BLaER1 (cell line): ENCODE data around the gene CRADD.
"Not testable (repeated sequence)": the region's sequence is repeated elsewhere in the genome, so short reads cannot be mapped to it uniquely, and the experiment has no call there.

Experiments
- H3K27ac ChIP-seq: shearing (Covaris generic); formaldehyde crosslinking; 2 replicates; pipeline ENCODE4 v1.8.1; 2022
- H3K27me3 ChIP-seq: shearing (Covaris generic); formaldehyde crosslinking; 2 replicates; pipeline ENCODE4 v1.8.1; 2022
- H3K36me3 ChIP-seq: shearing (Covaris generic); formaldehyde crosslinking; 2 replicates; pipeline ENCODE4 v1.8.1; 2022
- H3K4me1 ChIP-seq: shearing (Covaris generic); formaldehyde crosslinking; 2 replicates; pipeline ENCODE4 v1.8.1; 2022
- H3K4me2 ChIP-seq: shearing (Covaris generic); formaldehyde crosslinking; 2 replicates; pipeline ENCODE4 v1.8.1; 2022
- H3K4me3 ChIP-seq: shearing (Covaris generic); formaldehyde crosslinking; 2 replicates; pipeline ENCODE4 v1.8.1; 2022
- H3K9ac ChIP-seq: shearing (Covaris generic); formaldehyde crosslinking; 2 replicates; pipeline ENCODE4 v1.8.1; 2022
- H3K9me3 ChIP-seq: shearing (Covaris generic); formaldehyde crosslinking; 2 replicates; pipeline ENCODE4 v1.8.1; 2022
- H4K20me1 ChIP-seq: shearing (Covaris generic); formaldehyde crosslinking; 2 replicates; pipeline ENCODE4 v1.8.1; 2022
- Cebpa-rat ChIP-seq: shearing (Covaris generic); IDR thresholded peaks from 2 replicates; pipeline ENCODE4 v1.8.1; 2022

Gene CRADD

DNA sequence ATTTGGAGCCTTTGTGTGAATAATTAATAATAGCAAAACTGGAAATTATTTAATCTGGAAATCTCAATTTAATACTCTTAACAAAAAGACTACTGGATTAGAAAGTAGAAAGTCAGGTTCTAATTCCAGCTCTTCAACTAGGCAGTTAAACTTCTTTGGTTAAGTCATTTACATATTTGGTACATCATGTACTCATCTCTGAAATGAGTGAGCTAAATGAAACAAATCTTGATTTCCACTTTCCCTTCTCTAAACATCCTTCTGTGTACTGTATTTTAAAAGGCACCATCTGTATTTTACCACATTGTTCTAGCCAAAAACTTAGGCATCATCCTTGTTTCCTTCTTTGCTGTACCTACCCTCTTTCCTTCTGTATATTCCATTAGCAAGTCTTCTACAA lies 26.9 kb downstream of the CRADD start:
- Histone ChIP-seq H4K20me1 (no peaks in the 10 kb centered on the region), H3K36me3 (no peaks in the 10 kb centered on the region), H3K4me2 (no peak overlapping the region), H3K4me3 (no peak overlapping the region), H3K27ac (no peak overlapping the region), H3K4me1 (no peaks in the 10 kb centered on the region), H3K9ac (no peak overlapping the region), H3K27me3 (no peaks in the 10 kb centered on the region), H3K9me3 (peaks cover 8% of the 10 kb centered on the region)
- no peak for TF ChIP-seq Cebpa-rat

DNA sequence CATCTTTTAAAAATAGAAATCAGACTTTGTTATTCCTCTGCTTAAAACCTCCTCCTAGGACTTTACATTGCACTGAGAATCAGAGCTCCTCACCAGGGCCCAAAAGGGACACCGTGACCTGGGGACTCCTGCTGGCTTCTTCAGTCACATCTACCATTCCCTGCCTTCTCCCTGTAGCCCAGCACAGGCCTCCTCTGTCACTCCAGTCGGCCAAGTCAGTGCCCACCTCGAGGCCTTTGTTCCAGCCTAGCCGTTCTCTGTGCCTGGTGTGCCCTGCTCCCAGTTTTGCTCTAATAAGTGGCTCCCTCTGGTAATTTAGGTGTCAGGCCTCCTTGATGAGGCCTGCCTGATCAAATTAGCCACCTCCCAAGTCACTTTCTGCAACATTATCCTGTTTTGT lies 27.4 kb downstream of the CRADD start:
- Histone ChIP-seq H3K4me2 (no peak overlapping the region), H3K4me1 (no peaks in the 10 kb centered on the region), H3K4me3 (no peak overlapping the region), H3K9ac (no peak overlapping the region), H3K27ac (no peak overlapping the region), H3K9me3 (peaks cover 13% of the 10 kb centered on the region), H3K27me3 (no peaks in the 10 kb centered on the region), H4K20me1 (no peaks in the 10 kb centered on the region), H3K36me3 (no peaks in the 10 kb centered on the region)
- no peak for TF ChIP-seq Cebpa-rat

DNA sequence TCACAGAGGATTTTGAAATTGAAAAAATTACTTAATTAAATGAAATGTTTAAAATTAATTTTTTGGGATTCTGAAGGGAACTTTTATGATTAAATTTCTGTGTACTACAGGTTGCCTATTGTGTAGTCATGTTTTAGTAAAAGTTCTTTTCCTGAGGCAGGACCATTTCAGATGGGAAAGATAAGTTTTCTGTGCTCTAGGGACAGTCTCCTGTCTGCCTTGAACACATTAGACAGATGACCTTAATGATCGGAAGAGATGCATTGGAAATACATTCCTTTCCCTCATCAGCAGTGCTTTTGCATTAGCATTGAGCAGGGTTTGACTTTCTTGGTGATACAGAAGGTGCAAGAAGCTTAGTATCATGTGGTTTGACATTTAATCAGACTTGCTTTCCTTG lies 28.1 kb downstream of the CRADD start:
- H3K4me3 ChIP-seq: no peak overlapping the region
- H4K20me1 ChIP-seq: no peaks in the 10 kb centered on the region
- TF ChIP-seq Cebpa-rat: no peak
- H3K9ac ChIP-seq: no peak overlapping the region
- H3K36me3 ChIP-seq: no peaks in the 10 kb centered on the region
- H3K27me3 ChIP-seq: no peaks in the 10 kb centered on the region
- H3K9me3 ChIP-seq: peaks cover 19% of the 10 kb centered on the region
- no peak overlapping the region for H3K27ac ChIP-seq
- no peaks in the 10 kb centered on the region for H3K4me1 ChIP-seq
- H3K4me2 ChIP-seq: no peak overlapping the region

DNA sequence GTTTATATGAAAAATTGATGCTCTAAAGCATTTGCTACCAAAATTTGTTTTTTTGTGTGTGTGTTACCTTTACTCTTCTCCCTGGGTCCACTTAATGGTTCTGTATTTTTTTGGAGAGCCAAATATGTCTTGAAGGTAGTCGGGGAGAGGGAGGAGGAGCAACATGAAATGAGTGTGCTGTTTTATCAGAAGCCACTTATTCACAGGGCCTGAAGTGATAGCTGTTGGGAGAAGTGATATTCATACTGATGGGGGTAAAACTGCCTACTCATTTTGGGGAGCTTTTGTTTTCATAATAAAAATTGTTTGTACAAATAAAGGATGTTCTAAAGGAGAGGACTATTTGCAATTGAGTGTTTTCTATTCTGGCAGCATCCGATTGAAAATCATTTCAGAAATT lies 29.2 kb downstream of the CRADD start:
- TF ChIP-seq Cebpa-rat: no peak
- H4K20me1 ChIP-seq: no peaks in the 10 kb centered on the region
- peaks cover 23% of the 10 kb centered on the region for H3K9me3 ChIP-seq
- no peaks in the 10 kb centered on the region for H3K27me3 ChIP-seq
- no peak overlapping the region for H3K4me3 ChIP-seq
- no peaks in the 10 kb centered on the region for H3K36me3 ChIP-seq
- H3K4me1 ChIP-seq: no peaks in the 10 kb centered on the region
- H3K4me2 ChIP-seq: no peak overlapping the region
- H3K27ac ChIP-seq: no peak overlapping the region
- H3K9ac ChIP-seq: no peak overlapping the region

DNA sequence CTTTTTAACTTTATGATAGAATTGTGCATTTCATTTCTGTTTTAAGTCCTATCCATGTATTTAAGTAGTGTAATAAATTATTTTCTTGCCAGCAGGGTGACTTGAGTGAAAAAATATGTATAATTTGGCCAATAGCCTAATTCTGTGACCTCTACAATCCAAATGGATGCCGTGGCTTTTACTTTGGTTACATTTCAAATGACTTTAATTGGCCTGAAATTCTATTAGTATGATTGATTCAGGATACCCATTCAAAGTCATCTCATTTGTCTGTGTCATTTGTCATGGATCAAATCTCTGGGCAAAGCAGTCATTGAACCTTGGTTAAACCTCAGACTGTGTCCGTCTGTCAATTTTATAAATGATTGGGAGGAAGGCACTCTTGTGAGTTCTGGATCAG lies 29.6 kb downstream of the CRADD start:
- H3K36me3 ChIP-seq: no peaks in the 10 kb centered on the region
- H3K4me2 ChIP-seq: no peak overlapping the region
- H4K20me1 ChIP-seq: no peaks in the 10 kb centered on the region
- H3K9me3 ChIP-seq: peaks cover 23% of the 10 kb centered on the region
- H3K4me1 ChIP-seq: no peaks in the 10 kb centered on the region
- no peak for TF ChIP-seq Cebpa-rat
- H3K27me3 ChIP-seq: no peaks in the 10 kb centered on the region
- no peak overlapping the region for H3K4me3 ChIP-seq
- no peak overlapping the region for H3K27ac ChIP-seq
- H3K9ac ChIP-seq: no peak overlapping the region

DNA sequence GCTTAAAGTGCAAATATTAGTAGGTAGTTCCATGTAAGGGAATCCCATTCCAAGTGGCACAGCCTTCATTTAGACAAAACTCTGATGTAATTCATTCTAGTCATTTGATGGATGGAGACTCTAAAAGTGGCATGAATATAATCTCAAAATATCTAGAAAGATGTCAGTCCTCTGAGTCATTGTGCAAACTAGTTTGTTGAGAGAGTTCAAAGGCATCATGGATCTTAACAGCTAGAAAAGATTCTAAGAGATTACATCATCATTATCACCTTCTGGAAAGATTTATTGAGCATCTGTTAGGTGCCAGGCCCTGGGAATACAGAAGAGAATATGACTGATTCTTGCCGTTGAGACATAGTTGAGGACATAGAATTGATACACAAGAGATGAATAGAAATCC lies 30.7 kb downstream of the CRADD start:
- H3K4me3 ChIP-seq: no peak overlapping the region
- TF ChIP-seq Cebpa-rat: no peak
- H3K27me3 ChIP-seq: no peaks in the 10 kb centered on the region
- no peak overlapping the region for H3K27ac ChIP-seq
- peaks cover 23% of the 10 kb centered on the region for H3K9me3 ChIP-seq
- H3K9ac ChIP-seq: no peak overlapping the region
- H4K20me1 ChIP-seq: no peaks in the 10 kb centered on the region
- no peaks in the 10 kb centered on the region for H3K4me1 ChIP-seq
- H3K4me2 ChIP-seq: no peak overlapping the region
- no peaks in the 10 kb centered on the region for H3K36me3 ChIP-seq

DNA sequence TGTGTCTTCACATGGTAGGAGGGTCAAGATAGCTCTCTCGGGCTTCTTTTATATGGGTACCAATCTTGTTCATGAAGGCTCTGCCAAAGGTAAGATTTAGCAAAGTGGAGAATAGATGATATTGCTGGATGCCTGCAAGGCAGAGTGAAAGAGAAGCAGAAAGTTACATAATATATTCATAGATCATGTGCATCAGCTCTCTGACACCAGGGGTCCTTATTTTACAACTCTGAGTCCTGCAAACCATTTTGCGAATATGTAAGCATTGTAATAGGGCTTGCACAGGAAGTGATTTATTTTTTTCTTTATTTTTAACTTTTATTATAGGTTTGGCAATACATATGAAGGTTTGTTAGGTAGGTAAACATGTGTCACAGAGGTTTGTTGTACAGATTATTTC lies 31.8 kb downstream of the CRADD start:
- Histone ChIP-seq H3K36me3 (no peaks in the 10 kb centered on the region), H3K27ac (no peak overlapping the region), H3K9me3 (peaks cover 23% of the 10 kb centered on the region), H3K9ac (no peak overlapping the region), H3K4me2 (no peak overlapping the region), H4K20me1 (no peaks in the 10 kb centered on the region), H3K4me1 (no peaks in the 10 kb centered on the region), H3K27me3 (no peaks in the 10 kb centered on the region), H3K4me3 (no peak overlapping the region)
- TF ChIP-seq Cebpa-rat: no peak

DNA sequence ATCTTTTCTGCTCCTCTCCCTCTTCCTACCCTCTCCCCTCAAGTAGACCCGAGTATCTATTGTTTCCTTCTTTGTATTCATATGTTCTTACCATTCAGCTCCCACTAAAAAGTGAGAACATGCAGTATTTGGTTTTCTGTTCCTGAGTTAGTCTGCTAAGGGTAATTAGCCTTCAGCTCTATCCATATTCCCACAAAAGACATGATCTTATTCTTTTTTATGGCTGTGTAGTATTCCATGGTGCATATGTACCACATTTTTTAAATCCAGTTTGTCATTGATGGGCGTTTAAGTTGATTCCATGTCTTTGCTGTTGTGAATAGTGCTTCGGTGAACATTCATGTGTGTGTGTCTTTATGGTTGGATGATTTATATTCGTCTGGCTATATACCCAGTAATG lies 32.2 kb downstream of the CRADD start:
- Histone ChIP-seq H3K27me3 (no peaks in the 10 kb centered on the region), H3K9me3 (peaks cover 23% of the 10 kb centered on the region)

DNA sequence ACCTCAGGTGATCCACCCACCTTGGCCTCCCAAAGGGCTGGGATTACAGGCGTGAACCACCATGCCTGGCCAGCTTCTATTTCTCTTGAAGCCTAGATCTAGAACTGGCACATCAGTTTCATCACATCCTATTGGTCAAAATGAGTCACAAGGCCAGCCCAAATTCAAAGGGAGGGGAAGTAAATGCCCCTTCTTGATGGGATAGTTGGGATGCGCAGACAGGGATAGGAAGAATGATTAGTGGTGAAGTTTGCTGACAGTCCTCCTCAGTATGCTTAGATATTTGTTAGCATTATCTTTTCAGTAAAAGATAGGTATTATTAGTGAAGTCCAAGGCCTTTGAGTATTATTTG lies 33.4 kb downstream of the CRADD start:
- Histone ChIP-seq H3K4me3 (no peak overlapping the region), H3K27ac (no peak overlapping the region), H3K9ac (no peak overlapping the region), H3K4me1 (no peaks in the 10 kb centered on the region), H3K4me2 (no peak overlapping the region), H3K27me3 (no peaks in the 10 kb centered on the region), H4K20me1 (no peaks in the 10 kb centered on the region), H3K36me3 (no peaks in the 10 kb centered on the region), H3K9me3 (peaks cover 23% of the 10 kb centered on the region)
- TF ChIP-seq Cebpa-rat: no peak

More for the DNA sequence above, 32.2 kb downstream of the CRADD start:
- no peaks in the 10 kb centered on the region for H3K4me1 ChIP-seq
- H3K4me2 ChIP-seq: no peak overlapping the region
- no peak for TF ChIP-seq Cebpa-rat
- H4K20me1 ChIP-seq: no peaks in the 10 kb centered on the region
- H3K9ac ChIP-seq: no peak overlapping the region
- H3K36me3 ChIP-seq: no peaks in the 10 kb centered on the region
- H3K27ac ChIP-seq: no peak overlapping the region
- no peak overlapping the region for H3K4me3 ChIP-seq

DNA sequence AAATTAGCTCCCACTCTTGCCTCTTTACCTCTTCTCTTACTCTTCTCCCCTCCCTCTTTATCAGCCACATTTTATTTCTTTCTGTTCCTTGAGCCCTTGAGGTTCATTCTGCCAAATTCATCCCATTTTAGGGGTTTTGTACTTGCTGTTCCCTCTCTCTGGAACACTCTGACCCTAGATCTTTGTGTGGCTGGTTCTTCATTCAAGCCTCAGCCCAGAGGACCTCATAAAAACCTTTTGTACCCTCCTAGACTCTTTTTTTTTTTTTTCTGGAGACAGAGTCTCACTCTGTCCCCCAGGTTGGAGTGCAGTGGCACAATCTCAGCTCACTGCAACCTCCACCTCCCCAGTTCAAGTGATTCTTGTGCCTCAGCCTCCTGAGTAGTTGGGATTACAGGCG lies 34.3 kb downstream of the CRADD start:
- not testable (repeated sequence) for H3K36me3 ChIP-seq, H4K20me1 ChIP-seq, H3K27me3 ChIP-seq, H3K27ac ChIP-seq, H3K9ac ChIP-seq, H3K4me2 ChIP-seq, H3K4me1 ChIP-seq, H3K4me3 ChIP-seq
- peaks cover 23% of the 10 kb centered on the region for H3K9me3 ChIP-seq

DNA sequence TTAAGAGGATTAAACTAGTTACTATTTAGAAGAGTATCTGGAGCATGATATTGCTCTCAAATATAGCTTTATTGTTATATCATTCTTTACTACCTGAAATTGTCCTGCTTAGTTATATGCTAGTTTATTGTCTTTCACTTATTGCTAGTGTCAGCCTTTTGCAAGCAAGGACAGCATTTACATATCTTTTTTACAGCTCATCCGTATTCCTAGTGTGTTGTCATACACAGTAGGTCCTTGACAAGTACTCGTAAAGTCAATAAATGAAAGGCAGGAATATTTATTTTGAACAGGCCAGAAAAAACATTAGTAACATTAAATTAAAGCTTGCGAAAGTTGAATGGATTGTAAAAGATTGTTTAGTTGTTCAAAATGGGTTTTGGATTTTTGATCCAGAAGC lies 35.0 kb downstream of the CRADD start:
- no peak for TF ChIP-seq Cebpa-rat
- Histone ChIP-seq H3K27me3 (no peaks in the 10 kb centered on the region), H4K20me1 (no peaks in the 10 kb centered on the region), H3K4me1 (no peaks in the 10 kb centered on the region), H3K9ac (no peak overlapping the region), H3K36me3 (no peaks in the 10 kb centered on the region), H3K27ac (no peak overlapping the region), H3K4me2 (no peak overlapping the region), H3K9me3 (peaks cover 23% of the 10 kb centered on the region), H3K4me3 (no peak overlapping the region)
